ENCODE data around the gene PACRG. TPM values are rescaled to one million over a fixed set of nuclear protein-coding genes. Genes with fewer than 3 reads are reported as not detected.

Gene PACRG
- total and polyA plus RNA-seq, 10 of the 15 experiments (the other 5 are each of a cell fraction or from before 2014, with no cell fraction given): not detected

GRCh38 chr6:163228041-163228440, 500.3 kb downstream of the PACRG start (continued):
- TF ChIP-seq, protein P1, sequence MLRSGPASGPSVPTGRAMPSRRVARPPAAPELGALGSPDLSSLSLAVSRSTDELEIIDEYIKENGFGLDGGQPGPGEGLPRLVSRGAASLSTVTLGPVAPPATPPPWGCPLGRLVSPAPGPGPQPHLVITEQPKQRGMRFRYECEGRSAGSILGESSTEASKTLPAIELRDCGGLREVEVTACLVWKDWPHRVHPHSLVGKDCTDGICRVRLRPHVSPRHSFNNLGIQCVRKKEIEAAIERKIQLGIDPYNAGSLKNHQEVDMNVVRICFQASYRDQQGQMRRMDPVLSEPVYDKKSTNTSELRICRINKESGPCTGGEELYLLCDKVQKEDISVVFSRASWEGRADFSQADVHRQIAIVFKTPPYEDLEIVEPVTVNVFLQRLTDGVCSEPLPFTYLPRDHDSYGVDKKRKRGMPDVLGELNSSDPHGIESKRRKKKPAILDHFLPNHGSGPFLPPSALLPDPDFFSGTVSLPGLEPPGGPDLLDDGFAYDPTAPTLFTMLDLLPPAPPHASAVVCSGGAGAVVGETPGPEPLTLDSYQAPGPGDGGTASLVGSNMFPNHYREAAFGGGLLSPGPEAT (IDR thresholded peaks at IDR 0.05; ENCODE audit: low read depth): no peak
- TF ChIP-seq, protein P2, sequence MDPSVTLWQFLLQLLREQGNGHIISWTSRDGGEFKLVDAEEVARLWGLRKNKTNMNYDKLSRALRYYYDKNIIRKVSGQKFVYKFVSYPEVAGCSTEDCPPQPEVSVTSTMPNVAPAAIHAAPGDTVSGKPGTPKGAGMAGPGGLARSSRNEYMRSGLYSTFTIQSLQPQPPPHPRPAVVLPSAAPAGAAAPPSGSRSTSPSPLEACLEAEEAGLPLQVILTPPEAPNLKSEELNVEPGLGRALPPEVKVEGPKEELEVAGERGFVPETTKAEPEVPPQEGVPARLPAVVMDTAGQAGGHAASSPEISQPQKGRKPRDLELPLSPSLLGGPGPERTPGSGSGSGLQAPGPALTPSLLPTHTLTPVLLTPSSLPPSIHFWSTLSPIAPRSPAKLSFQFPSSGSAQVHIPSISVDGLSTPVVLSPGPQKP (IDR thresholded peaks at IDR 0.05; ENCODE audit: low read depth, low read length): no peak
- no peak for TF ChIP-seq NFXL1 (IDR thresholded peaks at IDR 0.05; ENCODE audit: borderline replicate concordance)
- TF ChIP-seq EGR1 (IDR thresholded peaks at IDR 0.05; ENCODE audit: borderline replicate concordance in 1 of 2, low read depth in 2 of 2, low read length in 2 of 2): no peak
- TF ChIP-seq KDM1A (IDR thresholded peaks at IDR 0.05; ENCODE audit: borderline replicate concordance): no peak
- TF ChIP-seq CHD2 (IDR thresholded peaks at IDR 0.05; ENCODE audit: borderline replicate concordance, low read depth, low read length): no peak
- TF ChIP-seq EZH2 (IDR thresholded peaks at IDR 0.05; ENCODE audit: borderline replicate concordance, control insufficient read depth, low read depth, low read length): no peak
- no peak for TF ChIP-seq RFX5 (IDR thresholded peaks at IDR 0.05; ENCODE audit: low read depth, low read length)

GRCh38 chr6:163229050-163229449, 501.3 kb downstream of the PACRG start:
- H3K4me3 ChIP-seq: no peak overlapping the region
- no peak overlapping the region for H3K9ac ChIP-seq (ENCODE audit: control insufficient read depth, insufficient read depth, low read length)
- POLR2A ChIA-PET: no interaction called here
- H3K4me1 ChIP-seq (ENCODE audit: control insufficient read depth, insufficient read depth, low read length): no peaks in the 10 kb centered on the region
- in situ Hi-C loops (cut with MboI): no loop called here
- H3K27ac ChIP-seq (ENCODE audit: control insufficient read depth, insufficient read depth): no peak overlapping the region
- no peak overlapping the region for H3K4me2 ChIP-seq (ENCODE audit: control insufficient read depth, insufficient read depth)
- intact Hi-C loops (cut with micrococcal nuclease; ENCODE audit: unreplicated experiment): no loop called here
- FAIRE-seq: no peak
- RAD21 ChIA-PET (ENCODE audit: unreplicated experiment): no interaction called here
- no peak for ATAC-seq
- H3K9me3 ChIP-seq (replicated peaks; ENCODE audit: control insufficient read depth, insufficient read depth, low read length): no peaks in the 10 kb centered on the region
- no TSS peak for BruUV-seq (replicated peaks)
- H3K27me3 ChIP-seq (replicated peaks in 1 of 2; ENCODE audit: control insufficient read depth in 2 of 2, insufficient read depth in 2 of 2, low read length in 1 of 2): no peaks in the 10 kb centered on the region; a peak in 2 of 4 replicates
- SMC1A ChIA-PET (ENCODE audit: uncharacterized antibody, unreplicated experiment): no interaction called here
- no peaks in the 10 kb centered on the region for H3K36me3 ChIP-seq (ENCODE audit: control insufficient read depth in 2 of 2, insufficient read depth in 2 of 2, low read length in 1 of 2)
- TF ChIP-seq FOXM1 (IDR thresholded peaks at IDR 0.05; ENCODE audit: low read depth, low read length): no peak
- 18% methylated on average over 2 of the region's 2 CpGs for WGBS (ENCODE audit: insufficient coverage, insufficient replicate concordance, low lambda C conversion rate, missing lambda C conversion rate)
- H2AFZ ChIP-seq (ENCODE audit: control insufficient read depth, low read depth, low read length): no peak overlapping the region
- no peaks in the 10 kb centered on the region for H3K79me2 ChIP-seq (ENCODE audit: control insufficient read depth, insufficient read depth, low read length)
- CTCF ChIA-PET: no interaction called here
- no peaks in the 10 kb centered on the region for H4K20me1 ChIP-seq (ENCODE audit: control insufficient read depth, insufficient read depth)
- no peak for DNase-seq (ENCODE audit: low read depth, low spot score)
